ENCODE results near the gene PIK3CA. TPM values are rescaled to one million over a fixed set of nuclear protein-coding genes. Genes with fewer than 3 reads are reported as not detected.

Gene PIK3CA
- polyA plus RNA-seq, 3 donors, result 22.9 to 24.7 (median 23.4) TPM

DNA sequence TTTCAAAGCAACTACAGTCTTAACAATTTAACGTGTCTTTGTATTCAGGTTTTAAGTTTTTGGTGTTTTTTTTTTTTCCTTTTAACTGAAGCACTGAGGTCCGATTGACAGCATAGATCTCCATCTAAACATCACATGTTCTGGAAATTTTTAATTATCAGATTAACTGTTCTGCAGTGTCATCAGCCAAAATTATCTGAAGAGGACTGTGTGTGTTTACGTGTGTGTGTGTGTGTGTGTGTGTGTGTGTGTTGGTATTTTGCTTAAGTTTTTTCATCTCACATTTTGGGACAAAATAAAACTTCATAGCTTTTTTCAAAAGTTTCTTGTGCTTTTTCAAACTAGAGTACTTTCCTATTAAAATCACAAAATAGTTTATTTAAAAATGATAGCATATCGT, 1.8 kb downstream of the PIK3CA start:
- no peak for DNase-seq

DNA sequence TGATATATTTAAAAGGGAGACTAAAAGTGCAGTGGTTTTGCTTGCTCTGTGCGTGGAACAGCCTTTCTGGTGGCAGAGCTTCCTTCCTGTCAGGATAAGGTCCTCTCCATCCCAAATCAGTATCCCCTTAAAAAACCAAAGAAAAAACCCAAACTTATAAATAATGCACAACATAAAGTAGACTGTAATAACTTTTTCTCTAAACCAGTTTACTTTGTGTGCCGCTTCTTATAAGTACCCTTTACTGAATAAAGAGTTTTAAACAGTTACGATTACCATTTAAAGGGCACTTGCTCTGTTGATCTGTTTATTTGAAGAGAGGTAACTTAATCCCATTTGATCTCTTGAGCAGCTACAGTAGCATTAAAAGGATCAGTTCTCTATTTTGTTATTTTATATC, 2.5 kb downstream of the PIK3CA start:
- DNase-seq, result no peak

DNA sequence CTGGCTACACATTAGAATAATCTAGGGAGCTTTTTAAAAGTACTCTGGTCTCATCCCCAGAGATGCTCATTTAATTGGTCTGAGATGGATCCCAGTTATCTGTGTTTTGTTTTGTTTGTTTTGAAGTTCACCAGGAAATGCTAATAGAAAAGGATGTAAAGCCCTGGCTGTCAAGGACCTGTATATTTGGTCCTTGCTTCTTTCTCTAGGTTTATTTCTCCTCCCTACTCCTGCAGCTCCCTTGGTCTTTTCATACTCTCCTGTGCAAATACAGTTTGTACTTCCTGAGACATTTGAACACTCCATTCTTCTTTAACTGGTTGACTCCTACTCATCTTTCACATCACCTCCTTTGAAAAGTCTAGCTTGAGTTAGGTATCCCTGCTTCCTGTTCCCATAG, 3.3 kb downstream of the PIK3CA start:
- DNase-seq, result no peak

DNA sequence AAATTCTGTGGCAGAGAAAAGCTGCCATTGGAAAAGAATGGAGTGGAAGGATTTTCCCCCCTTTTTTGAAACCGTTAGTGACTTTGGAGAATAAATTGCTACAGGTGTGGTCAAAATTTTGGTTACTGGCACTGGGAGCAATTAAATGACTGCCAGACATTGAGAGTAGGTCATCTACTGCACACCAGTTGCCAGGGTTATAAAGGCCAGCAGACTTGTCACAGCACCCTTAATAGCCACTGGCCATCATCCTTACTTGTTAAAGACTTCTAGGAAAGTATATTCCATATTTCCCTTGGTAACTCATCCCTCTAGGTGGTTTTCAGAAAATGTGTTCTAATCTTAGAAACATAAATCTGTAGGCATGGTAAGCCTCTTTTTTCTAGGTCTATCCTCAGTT, 8.0 kb downstream of the PIK3CA start:
- DNase-seq, result no peak

DNA sequence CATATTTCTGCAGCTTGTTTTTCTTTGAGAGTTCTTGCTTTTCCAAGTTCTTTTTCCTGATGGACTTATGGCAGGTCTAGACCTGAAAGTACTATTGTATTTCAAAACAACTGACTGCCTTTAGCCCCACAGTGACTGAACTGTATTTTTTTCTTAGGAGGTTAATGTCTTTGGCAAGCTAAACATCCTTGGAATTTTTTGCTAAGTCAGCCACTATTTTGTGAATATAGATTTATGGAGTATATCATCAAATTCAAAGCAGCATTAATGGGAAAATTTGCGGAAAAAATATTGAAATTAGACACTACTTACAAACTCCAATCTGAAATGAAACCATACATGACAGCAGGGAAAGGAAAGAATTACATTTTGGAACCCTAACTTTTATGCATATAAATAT, 8.6 kb downstream of the PIK3CA start:
- no peak for DNase-seq

DNA sequence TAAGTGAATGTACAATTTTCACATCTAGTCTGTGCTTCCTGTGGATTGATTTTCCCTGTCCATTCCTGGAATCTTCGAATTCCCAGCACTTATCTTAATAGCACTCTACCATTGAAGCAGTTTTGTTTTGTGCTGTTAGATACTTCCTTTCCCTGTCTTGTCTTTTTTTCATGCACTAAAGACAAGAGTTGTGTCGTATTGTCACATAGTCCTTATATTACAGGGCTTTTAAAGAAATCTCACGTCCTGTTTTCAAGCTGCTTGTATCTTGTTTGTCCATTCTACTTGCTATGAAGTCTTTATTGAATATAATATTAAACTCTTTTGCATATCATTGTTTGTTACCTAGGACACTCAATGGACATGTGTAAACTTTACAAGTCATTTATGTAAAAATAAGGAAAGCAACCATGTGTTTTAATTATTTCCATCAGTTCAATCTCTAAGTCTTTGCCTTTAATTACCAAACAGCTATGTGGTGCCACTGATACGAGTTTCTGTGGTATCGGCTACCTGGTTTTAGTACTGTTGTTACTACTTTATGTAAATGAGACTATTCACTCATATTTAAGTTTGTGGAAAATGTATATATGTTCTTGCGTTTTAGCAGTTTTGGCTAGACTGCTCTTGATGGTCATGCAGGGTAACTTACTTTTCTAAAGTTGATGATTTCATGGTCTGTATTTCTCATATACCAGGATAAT, 10.3 kb downstream of the PIK3CA start:
- DNase-seq, result no peak

DNA sequence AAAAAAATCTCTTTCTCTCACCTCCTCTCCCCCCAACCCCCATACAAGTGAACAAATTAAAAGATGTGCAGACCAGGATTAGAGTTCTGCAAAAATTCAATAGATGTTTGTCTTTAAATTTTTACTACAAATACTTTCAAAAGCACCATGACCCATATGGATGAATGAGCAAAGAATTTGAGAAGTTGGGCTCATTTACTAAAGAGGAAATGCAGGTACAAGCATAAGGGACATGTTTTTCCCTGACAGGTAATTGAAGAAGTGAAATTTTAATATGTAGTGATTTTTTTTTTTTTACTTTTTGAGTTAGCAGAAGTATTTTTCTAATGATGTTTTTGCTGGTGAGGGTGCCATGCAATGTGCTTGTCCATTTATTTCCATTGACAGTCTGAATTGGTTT, 15.3 kb downstream of the PIK3CA start:
- DNase-seq, result no peak

DNA sequence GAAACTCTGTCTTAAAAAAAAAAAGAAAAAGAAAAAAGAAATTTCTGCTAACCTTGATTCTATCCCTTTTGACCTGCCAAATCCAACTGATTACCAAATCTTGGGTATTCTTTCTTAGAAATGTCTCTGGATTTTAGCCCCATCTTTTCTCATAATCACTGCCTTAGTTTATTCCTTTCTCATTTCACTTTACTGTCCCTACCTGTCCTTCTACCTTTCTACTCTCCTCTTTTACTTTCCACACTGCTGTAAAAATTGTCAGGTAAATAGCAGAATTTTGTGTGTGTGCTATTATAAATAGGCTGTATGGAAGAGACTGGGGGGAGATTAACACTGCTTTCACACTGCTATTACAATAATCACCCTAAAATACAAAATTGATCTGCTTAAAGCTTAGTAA, 16.7 kb downstream of the PIK3CA start:
- DNase-seq, result no peak

DNA sequence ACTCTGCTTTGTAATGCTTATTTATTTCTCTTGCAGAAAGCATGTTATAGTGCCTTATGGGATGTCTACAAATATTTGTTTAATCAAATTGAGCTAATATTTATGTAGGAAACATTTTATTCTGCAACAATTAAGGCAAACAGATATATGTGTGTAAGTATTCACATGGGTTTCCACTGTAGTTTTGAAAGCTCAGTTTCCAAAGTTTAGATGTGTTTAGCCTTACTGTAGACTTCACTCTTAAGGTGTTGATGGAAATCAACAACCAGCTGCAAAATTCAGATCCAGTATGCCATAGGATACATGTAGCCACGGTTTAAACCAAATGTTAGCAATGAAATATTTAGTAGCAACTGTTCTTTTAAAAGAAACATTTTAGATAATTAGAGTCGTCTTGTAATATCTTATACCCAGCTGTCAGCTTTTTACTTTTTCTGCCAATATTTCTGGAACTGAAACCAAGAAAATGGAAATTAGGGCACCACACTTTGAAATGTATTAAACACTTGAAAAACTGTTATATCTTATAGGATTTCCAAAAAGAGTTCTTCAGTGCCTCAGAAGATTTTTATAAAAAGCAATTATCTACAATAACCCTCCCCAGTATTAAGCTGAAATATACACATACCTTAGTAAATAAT, 18.5 kb downstream of the PIK3CA start:
- DNase-seq, result no peak

DNA sequence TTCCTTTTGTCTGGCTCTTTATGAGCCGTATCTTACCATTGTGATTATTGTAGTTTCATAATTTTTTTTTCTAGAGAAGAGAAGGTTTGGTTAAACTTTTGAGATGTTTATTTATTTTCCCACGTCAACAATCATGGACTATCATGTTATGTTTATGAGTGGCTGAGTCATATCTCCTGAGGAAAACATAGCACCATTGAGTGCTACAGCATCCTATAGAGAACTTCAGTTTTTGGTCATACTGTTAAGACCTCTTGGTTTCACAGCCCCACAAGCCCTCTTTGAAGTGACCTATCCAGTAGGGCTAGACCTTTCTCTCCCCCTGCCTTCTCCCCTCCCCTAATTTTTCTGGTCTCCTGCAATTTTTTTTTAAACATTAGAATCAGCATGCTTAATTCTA, 20.8 kb downstream of the PIK3CA start:
- no peak for DNase-seq

DNA sequence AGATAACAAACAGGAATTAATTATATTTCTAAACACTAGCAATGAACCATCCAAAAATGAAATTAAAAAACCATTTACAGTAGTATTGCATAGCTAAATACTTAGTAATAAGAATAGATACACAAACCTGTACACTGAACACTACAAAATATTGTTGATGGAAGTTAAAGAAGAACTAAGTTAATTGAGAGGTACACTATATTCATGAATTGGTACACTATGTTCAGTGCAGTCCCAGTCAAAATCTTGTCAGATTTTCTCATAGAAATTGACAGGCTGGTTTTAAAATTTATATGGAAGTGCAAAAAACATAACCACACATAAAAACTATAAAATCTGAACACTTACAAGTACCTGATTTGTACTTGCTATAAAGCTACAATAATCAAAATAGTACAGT, 24.4 kb downstream of the PIK3CA start:
- no peak for DNase-seq

DNA sequence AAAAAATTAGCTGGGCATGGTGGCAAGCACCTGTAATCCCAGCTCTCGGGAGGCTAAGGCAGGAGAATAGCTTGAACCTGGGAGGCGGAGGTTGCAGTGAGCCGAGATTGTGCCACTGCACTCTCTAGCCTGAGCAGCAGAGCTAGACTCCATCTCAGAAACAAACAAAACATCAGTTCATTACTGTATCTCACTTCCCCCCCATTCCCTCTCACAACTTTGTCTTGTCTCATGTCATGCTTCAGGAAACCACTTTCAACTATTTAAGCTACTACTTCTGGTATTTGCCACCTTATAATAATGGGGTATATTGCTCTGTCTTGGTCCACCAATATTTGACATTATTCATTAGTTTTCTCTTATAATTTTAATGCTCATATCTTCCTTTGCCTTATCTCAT, 26.2 kb downstream of the PIK3CA start:
- DNase-seq, result no peak

DNA sequence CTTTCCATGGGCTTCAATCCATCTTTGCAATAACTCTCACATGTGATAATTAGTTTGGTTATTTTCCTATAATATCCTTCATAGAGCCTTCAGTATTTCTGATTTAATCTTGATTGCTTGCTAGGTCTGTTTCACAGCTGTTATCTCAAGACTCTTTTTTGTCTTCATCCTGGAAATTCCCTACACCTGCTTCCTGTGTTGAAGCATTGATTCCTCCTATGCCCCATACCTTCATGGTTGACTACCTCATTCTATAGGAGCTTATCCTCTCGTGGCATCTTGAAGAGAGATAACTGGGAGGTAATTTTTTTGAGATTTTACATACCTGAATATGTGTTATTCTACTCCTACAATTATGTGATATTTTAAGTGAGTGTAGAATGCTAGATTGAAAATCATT, 26.7 kb downstream of the PIK3CA start:
- no peak for DNase-seq

DNA sequence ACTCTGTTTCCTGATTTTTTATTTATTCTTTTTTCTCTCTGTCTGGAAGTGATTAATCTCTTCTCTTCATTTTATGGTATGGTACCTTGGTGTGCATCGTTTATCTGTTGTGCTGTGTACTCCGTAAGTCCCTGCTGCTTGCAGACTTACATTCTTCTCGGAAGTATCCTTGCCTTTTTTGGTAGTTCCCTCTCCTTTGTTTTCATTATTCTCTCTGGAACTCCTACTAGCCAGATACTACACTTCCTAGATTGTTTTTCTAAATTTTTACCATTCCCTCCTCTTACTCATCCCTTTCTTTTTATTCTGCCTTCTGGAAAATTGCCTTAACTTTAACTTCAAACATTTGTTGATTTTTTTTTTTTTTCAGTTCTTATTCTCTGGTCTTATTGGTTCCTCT, 27.2 kb downstream of the PIK3CA start:
- DNase-seq, result no peak

DNA sequence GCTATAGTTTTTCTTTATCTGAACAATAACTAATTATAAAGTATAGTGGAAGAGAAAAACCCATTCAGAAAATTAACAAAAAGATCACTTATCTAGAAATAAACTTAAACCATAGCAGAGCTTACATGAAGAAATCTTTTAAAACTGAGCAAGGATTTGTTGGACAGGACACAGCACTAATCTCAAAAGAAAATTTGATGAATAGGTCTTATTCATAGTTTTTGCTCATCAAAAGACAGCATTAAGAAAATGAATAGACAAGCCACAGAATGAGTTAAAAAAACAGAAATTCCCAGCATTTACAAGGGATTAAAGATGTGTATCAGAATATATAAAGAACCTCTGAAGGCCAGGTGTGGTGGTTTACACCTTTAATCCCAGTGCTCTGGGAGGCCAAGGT, 29.5 kb downstream of the PIK3CA start:
- DNase-seq, result no peak

DNA sequence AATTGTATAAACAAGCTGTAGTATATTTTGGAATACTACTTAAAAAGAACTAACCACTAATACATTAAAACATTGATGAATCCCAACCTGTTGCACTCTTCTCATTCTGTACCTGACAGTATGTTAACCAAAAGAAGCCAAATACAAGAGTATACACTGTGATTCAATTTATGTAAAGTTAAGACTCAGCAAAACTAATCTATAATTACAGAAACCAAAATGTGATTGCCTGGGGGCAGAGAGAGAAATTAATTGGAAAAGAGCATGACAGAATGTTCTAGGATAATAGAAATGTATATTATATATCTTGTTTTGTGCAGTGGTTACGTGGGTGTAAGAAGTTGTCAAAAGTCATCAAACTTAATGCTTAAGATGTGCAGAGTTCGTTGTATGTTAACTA, 31.1 kb downstream of the PIK3CA start:
- DNase-seq, result no peak

DNA sequence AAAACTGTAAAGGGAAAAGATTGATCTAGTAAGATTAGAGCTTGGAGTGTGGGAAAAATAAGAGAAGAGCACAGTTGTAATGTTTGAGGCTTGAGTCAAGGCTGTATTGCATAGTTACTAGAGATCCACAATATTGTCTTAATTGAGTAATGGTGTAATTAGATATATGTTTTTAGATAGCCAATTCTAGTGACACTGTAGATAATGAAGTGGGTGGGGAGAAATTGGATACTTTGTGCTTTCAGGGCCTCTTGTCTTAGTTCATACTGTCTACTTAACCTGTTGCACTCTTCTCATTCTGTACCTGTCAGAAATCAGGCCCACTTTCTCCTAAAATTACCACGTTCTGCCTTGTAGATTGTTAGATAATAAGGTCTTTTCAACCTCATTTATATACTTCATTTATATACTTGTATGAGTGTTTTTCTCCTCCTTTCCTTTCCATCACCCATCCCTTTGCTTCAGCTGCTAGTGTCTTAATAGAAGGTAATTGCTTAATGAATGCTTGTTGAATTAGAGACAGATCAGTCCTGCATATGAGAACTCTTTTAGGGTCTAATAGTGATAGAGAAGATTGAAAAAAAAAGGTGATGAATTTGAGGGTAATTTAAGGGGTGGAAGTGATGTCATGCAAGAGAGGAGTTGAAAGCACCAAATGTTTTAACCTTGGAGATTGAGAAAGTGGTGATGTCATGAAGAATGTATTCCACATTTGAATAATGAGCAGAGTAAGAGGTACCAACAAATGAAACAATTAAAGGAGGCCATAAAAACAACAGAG, 32.0 kb downstream of the PIK3CA start:
- DNase-seq, result no peak

DNA sequence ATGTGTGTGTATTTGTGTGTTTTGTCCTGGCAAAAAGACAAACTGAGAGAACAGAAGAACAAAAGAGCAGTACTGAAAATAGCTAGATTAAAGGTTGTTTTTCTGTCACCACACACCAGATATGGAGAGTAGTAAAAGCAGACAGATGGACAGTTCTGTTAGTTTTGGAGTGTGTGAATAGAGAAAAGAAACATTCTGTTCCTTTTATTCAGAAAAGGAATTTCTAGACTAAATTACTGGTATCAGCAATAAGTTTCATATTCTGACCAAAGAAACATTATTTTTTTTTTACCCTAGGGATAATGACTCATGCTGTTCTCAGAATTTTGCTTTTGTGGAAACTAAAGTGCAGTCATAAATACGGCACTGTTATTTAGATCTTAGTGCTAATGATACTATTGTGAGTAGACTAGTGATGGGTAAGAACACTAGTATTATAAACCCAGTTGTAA, 32.9 kb downstream of the PIK3CA start:
- no peak for DNase-seq

DNA sequence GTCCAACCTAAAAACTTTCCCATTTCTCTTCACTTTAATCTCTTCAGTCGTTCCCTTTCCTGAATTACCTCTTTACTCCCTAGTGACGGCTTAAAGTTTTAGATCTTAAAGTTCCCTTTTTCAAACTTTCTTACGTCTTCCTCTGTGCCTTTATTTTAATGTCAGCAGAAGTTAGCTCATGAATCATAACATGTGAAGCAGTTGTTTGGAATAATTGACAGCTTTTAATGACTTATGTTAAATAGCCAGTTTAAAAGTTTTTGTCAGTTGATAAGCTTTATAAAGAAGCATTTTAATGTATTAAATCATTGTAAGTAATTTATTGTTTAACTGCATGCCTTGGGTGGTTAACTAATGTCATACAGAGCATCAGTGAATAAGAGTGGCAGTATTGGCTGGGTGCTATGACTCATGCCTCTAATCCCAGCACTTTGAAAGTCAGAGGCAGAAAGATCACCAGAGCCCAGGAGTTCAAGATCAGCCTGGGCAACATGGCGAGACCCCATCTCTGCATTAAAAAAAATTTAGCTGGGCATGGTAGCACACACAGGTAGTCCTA, 33.9 kb downstream of the PIK3CA start:
- DNase-seq, result no peak

DNA sequence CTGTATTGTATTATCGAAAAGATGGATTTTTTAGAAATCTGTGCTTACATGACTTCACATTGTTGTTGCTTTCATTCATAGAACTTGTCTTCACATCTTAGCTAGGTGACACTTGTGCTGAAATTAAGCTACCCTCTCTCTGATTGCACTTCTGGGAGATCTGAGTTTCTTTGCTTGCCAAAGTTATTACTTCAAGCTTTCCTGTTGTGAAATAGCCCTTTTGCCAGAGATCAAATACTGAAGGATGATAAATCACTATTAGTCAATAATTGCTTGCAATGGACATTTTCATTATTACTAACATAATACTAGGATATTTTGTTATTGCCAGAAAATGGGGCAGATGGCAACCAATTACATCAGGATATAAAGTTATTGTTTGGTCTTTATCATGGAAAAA, 34.7 kb downstream of the PIK3CA start:
- DNase-seq, result no peak

DNA sequence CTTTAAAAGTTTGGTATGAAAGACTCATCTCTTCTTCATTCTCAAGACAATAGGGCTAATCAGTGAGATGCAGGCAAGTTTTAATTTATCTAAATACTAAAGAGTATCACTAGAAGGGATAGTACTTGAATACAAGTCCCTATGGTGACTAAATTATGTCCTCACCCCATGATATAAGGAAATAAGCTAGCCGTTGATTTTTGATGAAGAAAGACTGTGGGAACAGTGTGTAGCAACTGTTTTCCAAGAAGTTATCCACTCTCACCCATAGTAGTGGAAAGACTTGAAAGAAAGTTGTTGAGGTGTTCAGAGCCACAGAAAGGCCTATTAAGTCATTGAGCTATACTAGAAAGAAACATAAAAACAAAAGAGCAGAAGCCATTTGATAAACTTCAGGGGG, 36.7 kb downstream of the PIK3CA start:
- DNase-seq, result no peak

DNA sequence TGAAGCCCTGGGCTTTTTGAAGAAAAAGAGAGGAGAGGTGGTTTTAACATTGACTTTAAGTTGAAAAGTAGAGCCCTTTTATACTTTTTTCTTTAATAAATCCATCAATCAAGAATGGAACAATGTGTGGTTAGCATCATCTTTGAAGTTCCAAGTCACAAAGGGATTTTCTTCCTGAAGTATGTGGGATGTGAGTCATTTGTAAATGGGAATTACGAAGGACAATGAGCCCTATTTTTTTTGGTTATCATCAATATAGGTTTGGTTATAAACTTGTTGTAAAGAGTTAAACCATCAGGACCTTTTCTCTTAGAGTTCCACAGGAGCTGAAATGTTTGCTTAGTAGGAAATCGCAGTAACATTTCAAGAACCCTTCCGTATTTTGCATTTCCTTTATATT, 38.3 kb downstream of the PIK3CA start:
- no peak for DNase-seq

DNA sequence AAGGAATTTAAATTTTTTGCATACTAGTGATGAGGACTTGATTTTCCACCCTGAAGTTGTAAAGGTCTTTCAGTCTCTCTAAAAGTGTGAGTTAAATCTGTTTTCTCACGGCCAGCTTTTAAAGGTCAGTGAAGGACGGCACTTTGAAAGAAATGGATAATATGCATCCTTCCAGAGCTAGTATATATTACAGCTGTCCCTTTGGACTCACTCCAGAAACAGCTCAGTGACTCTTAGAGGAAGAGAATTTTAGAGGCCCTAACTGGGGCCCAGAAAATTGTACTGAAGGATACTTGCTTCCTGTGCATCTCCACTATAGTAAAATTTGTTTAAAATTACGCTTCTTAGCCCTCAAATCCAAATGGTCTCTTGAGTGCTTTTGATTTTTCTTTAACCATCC, 41.6 kb downstream of the PIK3CA start:
- peak; percentile 71 for DNase-seq
